ENCODE results near the gene UPB1. TPM values are rescaled to one million over a fixed set of nuclear protein-coding genes. Genes with fewer than 3 reads are reported as not detected.
A peak's percentile ranks its signal among the peaks of the same experiment; 100 is the strongest.

UPB1 gene
- total and polyA plus RNA-seq, 10 of the 15 experiments (the other 5 are each of a cell fraction or from before 2014, with no cell fraction given) = 0.89 to 20.5 (median 3.1) TPM

DNA sequence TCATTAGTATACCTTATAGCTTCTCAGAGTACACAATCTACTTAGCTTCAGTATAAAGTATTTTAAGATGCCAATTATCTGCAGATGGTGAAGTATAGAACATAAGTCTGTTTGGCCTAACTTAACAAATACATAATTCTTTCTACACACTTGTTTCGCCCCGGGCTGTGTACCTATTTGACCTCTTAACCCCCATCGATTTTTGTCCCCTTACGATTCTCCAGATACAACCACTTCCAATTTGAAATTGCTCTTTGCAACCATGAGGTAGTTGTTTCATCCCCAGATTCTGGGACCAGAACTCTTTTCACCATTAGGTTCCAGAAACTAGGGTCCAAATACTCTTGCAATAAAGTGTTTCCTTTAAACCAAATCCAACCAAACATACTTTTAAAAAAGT, 10.0 kb upstream of the UPB1 start:
- CTCF ChIA-PET = interaction anchor here (1.0 to 1.2 kb wide), 2 partner anchors 37 to 61 kb away, joined by 3 read pairs; no protein-coding TSS in a partner anchor
- DNase-seq (ENCODE audit: low read depth, low spot score) (no peak), ATAC-seq (no peak), FAIRE-seq (no peak)
- RAD21 ChIA-PET (ENCODE audit: unreplicated experiment) = interaction anchor here (0.9 to 2.3 kb wide), 3 partner anchors 24 to 162 kb away, joined by 3 to 6 read pairs (median 4); no protein-coding TSS in a partner anchor
- SMC1A ChIA-PET (ENCODE audit: uncharacterized antibody, unreplicated experiment) = interaction anchor here (0.9 to 1.4 kb wide), 3 partner anchors 25 to 86 kb away, joined by 3 read pairs; no protein-coding TSS in a partner anchor
- H4K20me1 ChIP-seq (ENCODE audit: control insufficient read depth, insufficient read depth) = no peaks in the 10 kb centered on the region
- no peaks in the 10 kb centered on the region for H3K79me2 ChIP-seq (ENCODE audit: control insufficient read depth, insufficient read depth, low read length)
- TF ChIP-seq CBX3 (IDR thresholded peaks at IDR 0.05; ENCODE audit: borderline replicate concordance, low read depth) = no peak
- no peak for TF ChIP-seq HDGF (IDR thresholded peaks at IDR 0.05)
- no peak for TF ChIP-seq EZH2 (IDR thresholded peaks at IDR 0.05; ENCODE audit: borderline replicate concordance, control insufficient read depth, low read depth, low read length)
- TF ChIP-seq, protein P1, sequence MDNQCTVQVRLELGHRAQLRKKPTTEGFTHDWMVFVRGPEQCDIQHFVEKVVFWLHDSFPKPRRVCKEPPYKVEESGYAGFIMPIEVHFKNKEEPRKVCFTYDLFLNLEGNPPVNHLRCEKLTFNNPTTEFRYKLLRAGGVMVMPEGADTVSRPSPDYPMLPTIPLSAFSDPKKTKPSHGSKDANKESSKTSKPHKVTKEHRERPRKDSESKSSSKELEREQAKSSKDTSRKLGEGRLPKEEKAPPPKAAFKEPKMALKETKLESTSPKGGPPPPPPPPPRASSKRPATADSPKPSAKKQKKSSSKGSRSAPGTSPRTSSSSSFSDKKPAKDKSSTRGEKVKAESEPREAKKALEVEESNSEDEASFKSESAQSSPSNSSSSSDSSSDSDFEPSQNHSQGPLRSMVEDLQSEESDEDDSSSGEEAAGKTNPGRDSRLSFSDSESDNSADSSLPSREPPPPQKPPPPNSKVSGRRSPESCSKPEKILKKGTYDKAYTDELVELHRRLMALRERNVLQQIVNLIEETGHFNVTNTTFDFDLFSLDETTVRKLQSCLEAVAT (IDR thresholded peaks at IDR 0.05) = no peak
- in situ Hi-C loops (cut with MboI) = no loop called here
- H3K4me2 ChIP-seq (ENCODE audit: control insufficient read depth, insufficient read depth) = no peak overlapping the region
- no peak overlapping the region for H3K4me3 ChIP-seq
- no peaks in the 10 kb centered on the region for H3K9me3 ChIP-seq (replicated peaks; ENCODE audit: control insufficient read depth, insufficient read depth, low read length)
- BruUV-seq (replicated peaks) = no TSS peak
- H3K4me1 ChIP-seq (ENCODE audit: control insufficient read depth, insufficient read depth, low read length) = no peaks in the 10 kb centered on the region
- no peaks in the 10 kb centered on the region for H3K27me3 ChIP-seq (replicated peaks in 1 of 2; ENCODE audit: control insufficient read depth in 2 of 2, insufficient read depth in 2 of 2, low read length in 1 of 2)
- H3K36me3 ChIP-seq (ENCODE audit: control insufficient read depth in 2 of 2, insufficient read depth in 2 of 2, low read length in 1 of 2) = no peaks in the 10 kb centered on the region
- H3K9ac ChIP-seq (ENCODE audit: control insufficient read depth, insufficient read depth, low read length) = no peak overlapping the region
- intact Hi-C loops (cut with micrococcal nuclease; ENCODE audit: unreplicated experiment) = no loop called here
- POLR2A ChIA-PET = no interaction called here
- WGBS (ENCODE audit: insufficient coverage, insufficient replicate concordance, low lambda C conversion rate, missing lambda C conversion rate) = 89% methylated on average over 4 of the region's 4 CpGs
- H3K27ac ChIP-seq (ENCODE audit: control insufficient read depth, insufficient read depth) = no peak overlapping the region
- no peak overlapping the region for H2AFZ ChIP-seq (ENCODE audit: control insufficient read depth, low read depth, low read length)

- no peaks in the 10 kb centered on the region for H3K4me1 ChIP-seq (ENCODE audit: control insufficient read depth, insufficient read depth, low read length)
- WGBS (ENCODE audit: insufficient coverage, insufficient replicate concordance, low lambda C conversion rate, missing lambda C conversion rate) = 83% methylated on average over 3 of the region's 3 CpGs
- no peaks in the 10 kb centered on the region for H3K36me3 ChIP-seq (ENCODE audit: control insufficient read depth in 2 of 2, insufficient read depth in 2 of 2, low read length in 1 of 2)
- intact Hi-C loops (cut with micrococcal nuclease; ENCODE audit: unreplicated experiment) (no loop called here), in situ Hi-C loops (cut with MboI) (no loop called here)
- no peak for FAIRE-seq
- H3K4me2 ChIP-seq (ENCODE audit: control insufficient read depth, insufficient read depth) = no peak overlapping the region
- H2AFZ ChIP-seq (ENCODE audit: control insufficient read depth, low read depth, low read length) = no peak overlapping the region
- no peak overlapping the region for H3K9ac ChIP-seq (ENCODE audit: control insufficient read depth, insufficient read depth, low read length)
- no peak overlapping the region for H3K27ac ChIP-seq (ENCODE audit: control insufficient read depth, insufficient read depth)
- no TSS peak for BruUV-seq (replicated peaks)
- H4K20me1 ChIP-seq (ENCODE audit: control insufficient read depth, insufficient read depth) = no peaks in the 10 kb centered on the region
- no peaks in the 10 kb centered on the region for H3K79me2 ChIP-seq (ENCODE audit: control insufficient read depth, insufficient read depth, low read length)
- ChIA-PET POLR2A (interaction anchor here (1.4 kb wide), 1 partner anchor 24 kb away, joined by 4 read pairs; no protein-coding TSS in a partner anchor), RAD21 (ENCODE audit: unreplicated experiment) (interaction anchor here (2.2 to 2.3 kb wide), 3 partner anchors 25 to 59 kb away, joined by 4 to 6 read pairs (median 5); no protein-coding TSS in a partner anchor), SMC1A (ENCODE audit: uncharacterized antibody, unreplicated experiment) (interaction anchor here (0.9 to 2.5 kb wide), 8 partner anchors 17 to 87 kb away, joined by 3 to 6 read pairs (median 3); no protein-coding TSS in a partner anchor), CTCF (interaction anchor here (0.8 to 3.1 kb wide), 14 partner anchors 12 to 163 kb away, joined by 3 to 14 read pairs (median 5); partner anchors contain the start of gene ADORA2A)
- ATAC-seq = peak; percentile 64
- H3K27me3 ChIP-seq (replicated peaks in 1 of 2; ENCODE audit: control insufficient read depth in 2 of 2, insufficient read depth in 2 of 2, low read length in 1 of 2) = no peaks in the 10 kb centered on the region
- no peak for DNase-seq (ENCODE audit: low read depth, low spot score)
- no peak overlapping the region for H3K4me3 ChIP-seq
- H3K9me3 ChIP-seq (replicated peaks; ENCODE audit: control insufficient read depth, insufficient read depth, low read length) = no peaks in the 10 kb centered on the region
- TF ChIP-seq CTCF (IDR thresholded peaks at IDR 0.05 in 2 of 3, conservative IDR thresholded peaks at IDR 0.05 in 1 of 3; ENCODE audit: control insufficient read depth in 2 of 3, extremely low read depth in 1 of 3, insufficient read depth in 1 of 3, low read depth in 3 of 3, low read length in 3 of 3) (peak in 2 of 3 experiments; percentile 15 to 42; a peak in 3 of 6 replicates), SMC3 (IDR thresholded peaks at IDR 0.05; ENCODE audit: borderline replicate concordance, low read length) (peak; percentile 55; the same call in 1 of the 2 replicates), ZNF24 (IDR thresholded peaks at IDR 0.05) (no peak), RAD21 (IDR thresholded peaks at IDR 0.05; ENCODE audit: insufficient read depth, low read depth, low read length) (peak; percentile 60), TCF7 (IDR thresholded peaks at IDR 0.05; ENCODE audit: borderline replicate concordance) (no peak), EZH2 (IDR thresholded peaks at IDR 0.05; ENCODE audit: borderline replicate concordance, control insufficient read depth, low read depth, low read length) (no peak), POLR2A (IDR thresholded peaks at IDR 0.05; ENCODE audit: low read depth, low read length) (no peak)
- TF ChIP-seq, protein P2, sequence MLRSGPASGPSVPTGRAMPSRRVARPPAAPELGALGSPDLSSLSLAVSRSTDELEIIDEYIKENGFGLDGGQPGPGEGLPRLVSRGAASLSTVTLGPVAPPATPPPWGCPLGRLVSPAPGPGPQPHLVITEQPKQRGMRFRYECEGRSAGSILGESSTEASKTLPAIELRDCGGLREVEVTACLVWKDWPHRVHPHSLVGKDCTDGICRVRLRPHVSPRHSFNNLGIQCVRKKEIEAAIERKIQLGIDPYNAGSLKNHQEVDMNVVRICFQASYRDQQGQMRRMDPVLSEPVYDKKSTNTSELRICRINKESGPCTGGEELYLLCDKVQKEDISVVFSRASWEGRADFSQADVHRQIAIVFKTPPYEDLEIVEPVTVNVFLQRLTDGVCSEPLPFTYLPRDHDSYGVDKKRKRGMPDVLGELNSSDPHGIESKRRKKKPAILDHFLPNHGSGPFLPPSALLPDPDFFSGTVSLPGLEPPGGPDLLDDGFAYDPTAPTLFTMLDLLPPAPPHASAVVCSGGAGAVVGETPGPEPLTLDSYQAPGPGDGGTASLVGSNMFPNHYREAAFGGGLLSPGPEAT (IDR thresholded peaks at IDR 0.05; ENCODE audit: low read depth) = no peak
These were observed 9.5 kb upstream of the UPB1 start for GRCh38 chr22:24485608-24486007.

Data from GM12878 (cell line).